ENCODE data around the gene ATP12A. TPM values are rescaled to one million over a fixed set of nuclear protein-coding genes. Genes with fewer than 3 reads are reported as not detected.

Gene ATP12A
- polyA plus RNA-seq, 3 donors, result not detected

DNA sequence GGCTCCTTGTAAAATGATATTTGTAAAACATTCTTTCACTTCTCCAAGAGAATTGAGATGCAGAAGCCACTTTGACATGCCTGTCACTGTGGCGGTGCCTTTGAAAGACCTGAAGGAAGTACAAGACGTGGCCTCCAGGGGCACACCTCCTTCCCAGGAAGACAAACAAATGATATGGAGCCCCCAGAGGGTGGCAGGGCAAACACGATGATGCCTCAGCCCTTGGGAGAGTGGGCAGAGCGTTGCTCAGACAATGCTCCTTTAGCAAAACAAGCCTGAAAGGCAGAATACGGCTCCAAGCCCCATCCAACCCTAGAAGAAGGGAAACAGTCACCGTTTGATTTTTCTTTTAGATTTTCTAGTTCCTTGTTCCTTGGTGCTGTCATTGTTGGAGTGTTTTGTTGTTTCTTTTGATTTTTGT is 9.2 kb upstream of the ATP12A start:
- TF ChIP-seq, protein P1, sequence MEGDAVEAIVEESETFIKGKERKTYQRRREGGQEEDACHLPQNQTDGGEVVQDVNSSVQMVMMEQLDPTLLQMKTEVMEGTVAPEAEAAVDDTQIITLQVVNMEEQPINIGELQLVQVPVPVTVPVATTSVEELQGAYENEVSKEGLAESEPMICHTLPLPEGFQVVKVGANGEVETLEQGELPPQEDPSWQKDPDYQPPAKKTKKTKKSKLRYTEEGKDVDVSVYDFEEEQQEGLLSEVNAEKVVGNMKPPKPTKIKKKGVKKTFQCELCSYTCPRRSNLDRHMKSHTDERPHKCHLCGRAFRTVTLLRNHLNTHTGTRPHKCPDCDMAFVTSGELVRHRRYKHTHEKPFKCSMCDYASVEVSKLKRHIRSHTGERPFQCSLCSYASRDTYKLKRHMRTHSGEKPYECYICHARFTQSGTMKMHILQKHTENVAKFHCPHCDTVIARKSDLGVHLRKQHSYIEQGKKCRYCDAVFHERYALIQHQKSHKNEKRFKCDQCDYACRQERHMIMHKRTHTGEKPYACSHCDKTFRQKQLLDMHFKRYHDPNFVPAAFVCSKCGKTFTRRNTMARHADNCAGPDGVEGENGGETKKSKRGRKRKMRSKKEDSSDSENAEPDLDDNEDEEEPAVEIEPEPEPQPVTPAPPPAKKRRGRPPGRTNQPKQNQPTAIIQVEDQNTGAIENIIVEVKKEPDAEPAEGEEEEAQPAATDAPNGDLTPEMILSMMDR (IDR thresholded peaks at IDR 0.05), result no peak
- WGBS (ENCODE audit: insufficient coverage), result 0% methylated on average over 4 of the region's 6 CpGs
- peaks cover 8 to 9% of the 10 kb centered on the region in 2 donors for H3K4me1 ChIP-seq (ENCODE audit: control insufficient read depth in 1 of 2, insufficient read depth in 2 of 2, low read length in 2 of 2)
- H3K4me2 ChIP-seq (replicated peaks; ENCODE audit: extremely low read depth, low read length, poor library complexity, severe bottlenecking), result peak overlapping the region; percentile 42
- no peaks in the 10 kb centered on the region for H3K27me3 ChIP-seq (ENCODE audit: control insufficient read depth in 2 of 2, insufficient read depth in 2 of 2, low read length in 2 of 2)
- peak overlapping the region; percentile 41 to 70 for H3K4me3 Mint-ChIP-seq
- no peaks in the 10 kb centered on the region for H3K79me2 ChIP-seq (ENCODE audit: insufficient read depth, low read length)
- H3K27ac Mint-ChIP-seq, result no peak overlapping the region
- H3K9me3 Mint-ChIP-seq, result no peaks in the 10 kb centered on the region
- H3K27me3 Mint-ChIP-seq (ENCODE audit: low read depth in 3 of 3), result peaks cover 0 to 11% (median 2%) of the 10 kb centered on the region in 3 donors
- H3K36me3 Mint-ChIP-seq, result no peaks in the 10 kb centered on the region
- peak; percentile 3 to 23 (median 4) for DNase-seq
- peak overlapping the region in 1 of 3 experiments; percentile 34 for H3K4me3 ChIP-seq (replicated peaks in 1 of 3; ENCODE audit: low read depth in 2 of 3, low read length in 3 of 3)
- peak overlapping the region; percentile 72 for H2AFZ ChIP-seq (ENCODE audit: insufficient read depth, low read depth, low read length, poor library complexity, severe bottlenecking)
- no peaks in the 10 kb centered on the region for H3K9me3 ChIP-seq (replicated peaks in 1 of 2; ENCODE audit: control insufficient read depth in 1 of 2, insufficient read depth in 1 of 2, low read length in 2 of 2)
- H4K20me1 ChIP-seq (ENCODE audit: insufficient read depth, low read length), result no peaks in the 10 kb centered on the region
- H3K9ac ChIP-seq (ENCODE audit: insufficient read depth, low read length, poor library complexity, severe bottlenecking), result no peak overlapping the region
- intact Hi-C loops (cut with micrococcal nuclease), result no loop called here
- H3K27ac ChIP-seq (ENCODE audit: low read depth in 1 of 2, low read length in 2 of 2), result no peak overlapping the region
- peaks cover 14% of the 10 kb centered on the region for H3K4me1 Mint-ChIP-seq
- no peaks in the 10 kb centered on the region for H3K36me3 ChIP-seq (replicated peaks in 1 of 2; ENCODE audit: control insufficient read depth in 1 of 2, insufficient read depth in 2 of 2, low read length in 2 of 2)

- peak overlapping the region; percentile 42 for H3K4me2 ChIP-seq (replicated peaks; ENCODE audit: extremely low read depth, low read length, poor library complexity, severe bottlenecking)
- WGBS (ENCODE audit: insufficient coverage), result 38% methylated on average over 7 of the region's 14 CpGs
- peaks cover 8 to 9% of the 10 kb centered on the region in 2 donors for H3K4me1 ChIP-seq (ENCODE audit: control insufficient read depth in 1 of 2, insufficient read depth in 2 of 2, low read length in 2 of 2)
Measured at GRCh38 chr13:24671386-24672113, 8.7 kb upstream of the ATP12A start.

More at GRCh38 chr13:24671386-24672113, 8.7 kb upstream of the ATP12A start:
- H4K20me1 ChIP-seq (ENCODE audit: insufficient read depth, low read length), result no peaks in the 10 kb centered on the region
- peak overlapping the region; percentile 41 to 70 for H3K4me3 Mint-ChIP-seq
- H3K9ac ChIP-seq (ENCODE audit: insufficient read depth, low read length, poor library complexity, severe bottlenecking), result no peak overlapping the region
- peaks cover 0 to 11% (median 2%) of the 10 kb centered on the region in 3 donors for H3K27me3 Mint-ChIP-seq (ENCODE audit: low read depth in 3 of 3)
- H3K27ac Mint-ChIP-seq, result no peak overlapping the region
- no peaks in the 10 kb centered on the region for H3K9me3 ChIP-seq (replicated peaks in 1 of 2; ENCODE audit: control insufficient read depth in 1 of 2, insufficient read depth in 1 of 2, low read length in 2 of 2)
- no peaks in the 10 kb centered on the region for H3K9me3 Mint-ChIP-seq
- DNase-seq, result peak in 2 of 3 donors; percentile 18 to 23
- TF ChIP-seq, protein P1 (IDR thresholded peaks at IDR 0.05), result peak; percentile 73
- H2AFZ ChIP-seq (ENCODE audit: insufficient read depth, low read depth, low read length, poor library complexity, severe bottlenecking), result peak overlapping the region; percentile 72
- no peaks in the 10 kb centered on the region for H3K36me3 Mint-ChIP-seq
- no peaks in the 10 kb centered on the region for H3K36me3 ChIP-seq (replicated peaks in 1 of 2; ENCODE audit: control insufficient read depth in 1 of 2, insufficient read depth in 2 of 2, low read length in 2 of 2)
- H3K4me3 ChIP-seq (replicated peaks in 1 of 3; ENCODE audit: low read depth in 2 of 3, low read length in 3 of 3), result peak overlapping the region in 1 of 3 experiments; percentile 34
- H3K27me3 ChIP-seq (ENCODE audit: control insufficient read depth in 2 of 2, insufficient read depth in 2 of 2, low read length in 2 of 2), result no peaks in the 10 kb centered on the region
- no peak overlapping the region for H3K27ac ChIP-seq (ENCODE audit: low read depth in 1 of 2, low read length in 2 of 2)
- intact Hi-C loops (cut with micrococcal nuclease), result no loop called here
- H3K4me1 Mint-ChIP-seq, result peaks cover 16% of the 10 kb centered on the region
- H3K79me2 ChIP-seq (ENCODE audit: insufficient read depth, low read length), result no peaks in the 10 kb centered on the region

All from CD14-positive monocyte (primary cell).